HFF-Myc (cell line): ENCODE results near the gene SORCS2.

ENCODE experiments used
- DNase-seq: peaks from one replicate; pipeline ENCODE4 v3.0.0-alpha.2; 2011; ENCODE audit warnings: low read depth; ENCODE audit errors: extremely low read depth
- H3K4me3 ChIP-seq: replicated peaks from 2 replicates; pipeline ENCODE4 v1.5.1; 2011; ENCODE audit warnings: low read depth, mild to moderate bottlenecking, control low read depth, low read length
- TF ChIP-seq, protein P1 (sequence below): IDR thresholded peaks from 2 replicates; pipeline ENCODE4 v1.5.1; 2012; ENCODE audit warnings: mild to moderate bottlenecking, low read depth, low read length, control low read depth; ENCODE audit errors: missing control alignments

Gene SORCS2

DNA sequence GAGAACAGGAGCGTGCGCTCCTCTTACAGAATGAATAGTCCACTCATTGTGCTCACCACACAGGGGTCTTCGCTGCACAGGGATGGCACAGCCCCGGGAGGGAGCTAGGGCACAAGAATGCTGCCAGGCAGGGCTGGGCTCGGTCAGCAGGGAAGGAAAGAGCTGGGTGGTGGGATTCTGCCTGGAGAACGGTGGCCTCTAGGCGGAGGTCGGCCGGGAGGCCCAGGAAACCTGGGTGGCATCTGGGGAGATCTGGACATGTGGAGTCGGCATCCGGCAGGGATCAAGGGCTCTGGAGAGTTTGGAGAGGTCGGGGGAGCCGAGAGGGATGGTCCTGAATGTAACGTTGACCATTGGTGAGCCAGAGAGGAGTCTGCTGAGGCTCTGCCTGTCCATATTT is 288.9 kb downstream of the SORCS2 start:
- TF ChIP-seq, protein P1, sequence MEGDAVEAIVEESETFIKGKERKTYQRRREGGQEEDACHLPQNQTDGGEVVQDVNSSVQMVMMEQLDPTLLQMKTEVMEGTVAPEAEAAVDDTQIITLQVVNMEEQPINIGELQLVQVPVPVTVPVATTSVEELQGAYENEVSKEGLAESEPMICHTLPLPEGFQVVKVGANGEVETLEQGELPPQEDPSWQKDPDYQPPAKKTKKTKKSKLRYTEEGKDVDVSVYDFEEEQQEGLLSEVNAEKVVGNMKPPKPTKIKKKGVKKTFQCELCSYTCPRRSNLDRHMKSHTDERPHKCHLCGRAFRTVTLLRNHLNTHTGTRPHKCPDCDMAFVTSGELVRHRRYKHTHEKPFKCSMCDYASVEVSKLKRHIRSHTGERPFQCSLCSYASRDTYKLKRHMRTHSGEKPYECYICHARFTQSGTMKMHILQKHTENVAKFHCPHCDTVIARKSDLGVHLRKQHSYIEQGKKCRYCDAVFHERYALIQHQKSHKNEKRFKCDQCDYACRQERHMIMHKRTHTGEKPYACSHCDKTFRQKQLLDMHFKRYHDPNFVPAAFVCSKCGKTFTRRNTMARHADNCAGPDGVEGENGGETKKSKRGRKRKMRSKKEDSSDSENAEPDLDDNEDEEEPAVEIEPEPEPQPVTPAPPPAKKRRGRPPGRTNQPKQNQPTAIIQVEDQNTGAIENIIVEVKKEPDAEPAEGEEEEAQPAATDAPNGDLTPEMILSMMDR, result no peak
- DNase-seq, result no peak
- no peak overlapping the region for H3K4me3 ChIP-seq

DNA sequence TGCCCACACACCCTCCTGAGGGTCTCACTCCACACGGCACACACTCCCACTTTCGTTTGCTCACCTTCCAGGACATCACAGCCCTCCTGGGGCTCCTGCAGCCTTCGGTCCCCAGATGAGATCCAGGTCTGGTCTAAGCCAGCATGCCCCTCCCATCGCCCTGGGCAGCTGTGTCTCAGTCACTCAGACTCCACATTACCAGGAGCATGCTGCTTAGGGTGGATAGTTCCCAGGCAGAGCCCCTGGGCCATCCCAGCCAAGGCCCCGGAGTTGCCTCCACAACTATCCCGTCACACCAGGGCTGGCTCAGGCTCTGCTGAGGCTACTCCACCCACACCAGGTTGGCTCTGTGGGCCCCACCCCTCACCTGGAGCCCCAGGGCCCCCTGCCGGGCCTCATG is 292.8 kb downstream of the SORCS2 start:
- no peak overlapping the region for H3K4me3 ChIP-seq
- no peak for DNase-seq
- TF ChIP-seq, protein P1, result no peak

DNA sequence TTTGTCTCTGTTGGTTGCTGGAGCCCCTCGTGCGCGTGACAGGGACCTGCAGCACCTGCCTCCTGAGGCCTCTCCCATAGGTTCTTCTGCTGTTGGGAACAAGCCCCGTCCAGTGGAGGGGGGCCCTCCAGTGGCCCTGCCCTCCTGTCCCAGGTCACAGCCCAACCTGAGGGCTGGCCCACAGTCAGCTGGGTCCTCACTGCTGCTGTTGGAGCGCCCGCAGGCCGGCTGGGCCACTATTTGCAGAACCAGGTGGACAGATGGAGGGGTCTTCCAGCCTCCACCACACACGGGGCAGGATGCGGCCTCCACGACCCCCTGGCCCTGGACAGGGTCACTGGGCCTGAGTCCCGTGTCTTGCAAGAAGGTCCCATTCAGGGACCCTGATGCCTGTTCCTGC is 293.8 kb downstream of the SORCS2 start:
- no peak for DNase-seq
- TF ChIP-seq, protein P1, result no peak
- no peak overlapping the region for H3K4me3 ChIP-seq

DNA sequence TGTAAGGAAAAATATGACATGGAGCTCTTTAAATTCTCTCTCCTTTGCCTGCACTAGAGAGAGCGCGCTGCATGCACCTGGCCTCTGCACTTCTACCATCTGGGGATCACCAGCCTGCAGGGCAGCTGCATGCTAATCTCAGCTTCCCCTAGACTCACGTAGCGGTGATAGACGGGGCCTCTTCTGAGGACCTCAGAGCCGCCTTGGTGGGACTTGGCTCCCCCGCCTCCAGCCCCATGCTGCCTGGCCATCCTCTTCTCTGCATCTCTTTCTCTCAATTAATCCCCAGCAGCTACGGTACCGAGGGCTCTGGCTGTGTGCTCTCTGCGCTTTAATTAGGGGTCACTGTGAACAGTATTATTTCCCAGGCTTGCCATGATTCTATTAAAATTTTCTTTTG is 295.2 kb downstream of the SORCS2 start:
- TF ChIP-seq, protein P1, result no peak
- H3K4me3 ChIP-seq, result no peak overlapping the region
- DNase-seq, result no peak

DNA sequence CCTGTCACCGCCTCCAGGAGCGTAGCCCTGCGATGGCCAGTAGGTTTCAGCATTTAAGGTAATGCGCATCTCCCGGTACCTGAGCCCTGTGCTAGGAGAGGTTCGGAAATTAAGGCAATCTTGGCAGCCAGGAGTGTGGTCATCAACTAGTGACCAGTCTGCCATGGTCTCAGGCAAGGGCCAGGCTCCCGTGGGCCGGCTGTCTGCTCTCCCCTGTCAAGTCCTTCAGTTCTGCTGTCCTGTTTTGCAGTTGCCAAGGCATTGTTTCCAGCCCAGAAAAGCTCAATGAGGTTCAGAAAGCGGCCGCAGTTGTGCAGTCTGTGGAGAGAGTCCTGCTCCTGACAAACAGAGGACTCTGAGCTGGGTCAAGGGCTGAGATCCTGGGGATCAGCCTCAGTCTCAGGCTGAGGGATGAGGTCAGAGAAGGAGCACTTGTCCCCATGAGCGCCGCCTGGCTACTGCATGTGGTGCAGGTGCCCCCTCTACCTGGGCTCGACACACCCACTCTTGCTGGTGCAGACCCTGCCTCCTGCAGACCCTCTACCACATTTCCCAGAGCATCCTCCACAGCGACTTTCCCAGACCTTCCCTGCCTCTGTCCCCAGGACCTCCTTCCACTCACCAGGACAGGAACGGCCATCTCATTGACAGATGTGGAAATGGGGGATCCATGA is 295.8 kb downstream of the SORCS2 start:
- DNase-seq, result no peak
- TF ChIP-seq, protein P1, result no peak
- H3K4me3 ChIP-seq, result no peak overlapping the region

DNA sequence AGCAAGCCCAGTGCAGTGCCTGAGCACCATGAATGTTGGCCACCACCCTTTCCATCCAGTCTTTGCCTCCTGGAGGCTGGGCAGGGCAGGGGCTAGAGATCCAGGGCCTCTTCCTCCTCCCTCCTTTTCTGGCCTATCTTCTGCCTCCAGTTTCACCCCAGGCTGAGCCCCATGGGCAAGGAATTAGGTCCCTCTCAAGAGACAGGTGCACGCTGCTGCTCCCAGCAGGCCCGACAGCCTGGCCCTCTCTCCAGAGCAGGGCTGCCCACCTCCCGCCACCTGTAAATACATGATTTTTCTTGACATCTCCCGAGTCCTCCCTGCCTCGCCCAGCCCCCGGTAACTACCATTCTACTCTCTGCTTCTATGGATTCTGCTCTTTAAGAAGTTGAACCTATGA is 299.6 kb downstream of the SORCS2 start:
- TF ChIP-seq, protein P1, result no peak
- DNase-seq, result no peak
- H3K4me3 ChIP-seq, result no peak overlapping the region

DNA sequence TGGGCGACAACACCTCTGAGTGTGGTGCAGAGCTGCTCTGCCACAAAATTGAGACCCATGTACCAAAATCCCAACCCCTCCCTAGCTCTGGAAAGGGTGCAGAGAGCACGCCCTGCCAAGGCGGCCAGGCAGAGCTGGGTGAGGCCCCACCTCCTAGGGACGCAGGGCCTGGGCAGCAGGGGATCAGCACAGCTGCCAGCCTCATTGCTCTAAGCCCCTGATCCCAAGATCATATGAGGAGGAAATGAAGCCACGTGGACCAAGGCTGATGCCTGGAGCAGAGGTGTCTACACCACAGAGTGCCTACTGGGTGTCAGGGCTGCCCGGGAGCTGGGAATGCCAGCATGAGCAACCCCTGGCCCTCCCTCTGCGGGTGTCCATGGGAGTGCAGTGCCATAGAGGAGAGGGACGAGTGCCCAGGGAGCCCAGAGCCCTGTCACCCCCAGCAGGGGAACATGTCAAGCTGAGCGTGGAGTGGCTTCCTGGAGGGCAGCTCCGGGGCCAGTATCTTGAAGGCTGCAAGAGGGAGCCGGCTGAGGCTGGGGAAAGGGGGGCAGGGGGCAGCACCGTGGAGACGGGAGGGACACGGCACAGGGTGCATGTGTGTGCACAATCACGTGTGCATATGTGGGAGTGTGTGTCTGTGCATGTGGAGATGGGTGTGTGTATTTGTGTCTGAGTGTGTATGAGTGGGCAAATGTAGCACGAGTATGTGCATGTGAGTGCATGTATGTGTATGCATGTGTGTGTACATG is 306.3 kb downstream of the SORCS2 start:
- TF ChIP-seq, protein P1, result no peak
- DNase-seq, result no peak
- no peak overlapping the region for H3K4me3 ChIP-seq
